MM.1S (cell line): Measurements from ENCODE around the gene LMX1B.
A peak's percentile ranks its signal among the peaks of the same experiment; 100 is the strongest.

Source experiments
- DNase-seq: peaks from one replicate; pipeline ENCODE4 v3.0.0-alpha.2; 2015
- H2AFZ ChIP-seq: fragments of 300-600 bp; sonication (generic); 2 replicates; pipeline ENCODE4 v1.6.0; 2016; ENCODE audit warnings: antibody characterized with exemption, low read length
- H3F3A ChIP-seq: fragments of 300-600 bp; sonication (generic); 2 replicates; pipeline ENCODE4 v1.6.1; 2016; ENCODE audit warnings: mild to moderate bottlenecking, antibody characterized with exemption, low read length, moderate library complexity, mixed read lengths; ENCODE audit not compliant: insufficient read depth
- H3K27ac ChIP-seq: fragments of 300-600 bp; sonication (generic); 2 replicates; pipeline ENCODE4 v1.5.1; 2016; ENCODE audit warnings: mild to moderate bottlenecking, low read length
- H3K27me3 ChIP-seq: fragments of 300-600 bp; sonication (generic); replicated peaks from 2 replicates; pipeline ENCODE4 v1.6.0; 2016; ENCODE audit warnings: low read length; ENCODE audit not compliant: insufficient read depth
- H3K36me3 ChIP-seq: fragments of 300-600 bp; sonication (generic); replicated peaks from 2 replicates; pipeline ENCODE4 v1.6.1; 2016; ENCODE audit warnings: mild to moderate bottlenecking, low read length, mixed read lengths; ENCODE audit not compliant: insufficient read depth
- H3K4me1 ChIP-seq: fragments of 300-600 bp; sonication (generic); 2 replicates; pipeline ENCODE4 v1.6.1; 2016; ENCODE audit warnings: low read length, mixed read lengths
- H3K4me2 ChIP-seq: fragments of 300-600 bp; sonication (generic); 2 replicates; pipeline ENCODE4 v1.6.0; 2016; ENCODE audit warnings: low read depth, low read length
- H3K4me3 ChIP-seq: fragments of 300-600 bp; sonication (generic); 2 replicates; pipeline ENCODE4 v1.5.1; 2016; ENCODE audit warnings: low read length, mixed read lengths
- H3K79me2 ChIP-seq: fragments of 300-600 bp; sonication (generic); 2 replicates; pipeline ENCODE4 v1.6.1; 2016; ENCODE audit warnings: mixed run types, low read length, mixed read lengths
- H3K9ac ChIP-seq: fragments of 300-600 bp; sonication (generic); 2 replicates; pipeline ENCODE4 v1.6.1; 2016; ENCODE audit warnings: low read length, mixed read lengths
- H3K9me2 ChIP-seq: fragments of 300-600 bp; sonication (generic); replicated peaks from 2 replicates; pipeline ENCODE4 v1.6.1; 2016; ENCODE audit warnings: mild to moderate bottlenecking, low read length, mixed read lengths; ENCODE audit not compliant: insufficient read depth
- H3K9me3 ChIP-seq: fragments of 300-600 bp; sonication (generic); replicated peaks from 2 replicates; pipeline ENCODE4 v1.6.1; 2016; ENCODE audit warnings: mild to moderate bottlenecking, low read length, mixed read lengths; ENCODE audit not compliant: insufficient read depth
- H4K20me1 ChIP-seq: fragments of 300-600 bp; sonication (generic); 2 replicates; pipeline ENCODE4 v1.6.1; 2016; ENCODE audit warnings: mild to moderate bottlenecking, low read length, moderate library complexity, mixed read lengths; ENCODE audit not compliant: insufficient read depth
- CTCF ChIP-seq: fragments of 300-600 bp; sonication (generic); IDR thresholded peaks from 2 replicates; pipeline ENCODE4 v1.5.1; 2016; ENCODE audit warnings: antibody characterized with exemption, low read length, mixed read lengths
- EZH2 ChIP-seq: fragments of 300-600 bp; sonication (generic); optimal IDR thresholded peaks from 2 replicates; pipeline ENCODE3; 2017; ENCODE audit warnings: low read depth, mild to moderate bottlenecking, antibody characterized with exemption, low read length, mixed read lengths
- EZH2phosphoT487 ChIP-seq: fragments of 300-600 bp; sonication (generic); IDR thresholded peaks from 2 replicates; pipeline ENCODE4 v1.6.1; 2018; ENCODE audit warnings: antibody characterized with exemption, low read length

The LMX1B gene

DNA sequence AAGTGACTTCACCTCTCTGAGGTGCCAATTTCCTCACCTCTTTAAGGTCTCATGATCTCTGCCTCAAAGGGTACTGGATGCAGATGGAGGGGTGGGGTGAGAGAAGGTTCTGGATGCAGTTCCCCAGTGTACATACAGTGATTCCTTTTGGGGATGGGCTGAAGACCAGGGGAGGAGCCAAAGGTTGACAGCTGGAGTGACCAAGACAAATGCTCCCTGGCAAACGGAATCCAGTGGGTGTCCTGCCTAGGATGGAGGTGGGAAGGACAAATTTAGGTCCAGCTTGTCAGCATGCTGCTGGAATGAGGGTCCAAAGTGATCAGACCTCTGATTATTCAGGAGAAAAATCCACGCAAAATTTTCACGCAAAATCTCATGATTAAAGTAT is 7.3 kb upstream of the LMX1B start:
- H3K27me3 ChIP-seq, result peaks cover 31% of the 10 kb centered on the region
- H3K9me3 ChIP-seq, result no peaks in the 10 kb centered on the region
- 0 out of 2 replicates have a peak, but pooled peaks cover 7% of the 10 kb centered on the region for H3K4me1 ChIP-seq
- no peak overlapping the region for H2AFZ ChIP-seq
- H4K20me1 ChIP-seq, result no peaks in the 10 kb centered on the region
- no peak overlapping the region for H3K4me3 ChIP-seq
- no peaks in the 10 kb centered on the region for H3K9me2 ChIP-seq
- H3F3A ChIP-seq, result no peaks in the 10 kb centered on the region
- H3K9ac ChIP-seq, result no peak overlapping the region
- DNase-seq, result no peak
- no peak overlapping the region for H3K27ac ChIP-seq
- H3K4me2 ChIP-seq, result no peak overlapping the region
- no peak for TF ChIP-seq CTCF
- no peak for TF ChIP-seq EZH2
- TF ChIP-seq EZH2phosphoT487, result no peak
- H3K36me3 ChIP-seq, result no peaks in the 10 kb centered on the region
- no peaks in the 10 kb centered on the region for H3K79me2 ChIP-seq

DNA sequence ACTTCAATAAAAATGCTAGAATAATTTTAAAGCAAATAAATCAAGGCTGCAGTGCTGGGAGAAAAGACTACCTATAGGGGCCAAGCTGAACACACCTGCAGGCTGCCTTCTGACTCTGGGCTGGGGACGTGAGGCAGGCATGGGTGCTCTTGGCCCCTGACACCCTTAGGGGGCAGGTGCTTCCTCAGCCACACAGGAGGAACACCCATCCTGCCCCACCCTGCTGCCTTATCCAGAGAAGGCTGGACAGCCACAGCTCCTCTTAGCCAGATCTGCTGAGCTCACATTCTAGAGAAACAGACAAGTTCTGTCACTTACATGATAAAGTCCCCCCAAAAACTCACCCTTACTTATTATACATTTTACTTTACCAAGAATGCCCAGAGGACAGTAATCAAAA is 6.6 kb upstream of the LMX1B start:
- Histone ChIP-seq H3K79me2 (no peaks in the 10 kb centered on the region), H2AFZ (no peak overlapping the region), H4K20me1 (no peaks in the 10 kb centered on the region), H3K9me3 (no peaks in the 10 kb centered on the region), H3F3A (no peaks in the 10 kb centered on the region), H3K4me2 (peak overlapping the region; percentile 58; the same call in 1 of the 2 replicates), H3K4me1 (0 out of 2 replicates have a peak, but pooled peaks cover 7% of the 10 kb centered on the region), H3K36me3 (no peaks in the 10 kb centered on the region), H3K9me2 (no peaks in the 10 kb centered on the region), H3K4me3 (no peak overlapping the region), H3K9ac (no peak overlapping the region), H3K27ac (no peak overlapping the region), H3K27me3 (peaks cover 37% of the 10 kb centered on the region)
- DNase-seq, result no peak
- TF ChIP-seq EZH2 (no peak), CTCF (no peak)

- H3K9ac ChIP-seq, result no peak overlapping the region
- H3K79me2 ChIP-seq, result no peaks in the 10 kb centered on the region
- H3K27ac ChIP-seq, result no peak overlapping the region
- H3K27me3 ChIP-seq, result peaks cover 41% of the 10 kb centered on the region
- H3K9me2 ChIP-seq, result no peaks in the 10 kb centered on the region
- H4K20me1 ChIP-seq, result no peaks in the 10 kb centered on the region
- no peak for TF ChIP-seq CTCF
- TF ChIP-seq EZH2phosphoT487, result no peak
- TF ChIP-seq EZH2, result no peak
- H3F3A ChIP-seq, result no peaks in the 10 kb centered on the region
- H3K4me3 ChIP-seq, result peak overlapping the region; percentile 22; the same call in 1 of the 2 replicates
- H3K9me3 ChIP-seq, result no peaks in the 10 kb centered on the region
- H3K4me1 ChIP-seq, result 0 out of 2 replicates have a peak, but pooled peaks cover 7% of the 10 kb centered on the region
- peak; percentile 61 for DNase-seq
- H3K4me2 ChIP-seq, result peak overlapping the region; percentile 58
- H3K36me3 ChIP-seq, result no peaks in the 10 kb centered on the region
- H2AFZ ChIP-seq, result no peak overlapping the region
Measured at GRCh38 chr9:126607731-126608130, 6.0 kb upstream of the LMX1B start.
